HEK293 (cell line): Measurements from ENCODE around the gene SLC35F6.

Experiments used
- CTCF ChIA-PET: fragments of 350-600 bp; formaldehyde crosslinking; extraction: SDS; loops from one replicate; lab custom pipeline; 2021; ENCODE audit warnings: antibody characterized with exemption; lab: Yijun Ruan, JAX
- POLR2A ChIA-PET: fragments of 300-600 bp; formaldehyde crosslinking; extraction: SDS; loops from one replicate; lab custom pipeline; 2020; ENCODE audit warnings: antibody characterized with exemption, inconsistent platforms; lab: Yijun Ruan, JAX
- H3K27ac ChIP-seq: fragments of 200-500 bp; sonication (Bioruptor generic); 2 replicates; pipeline ENCODE4 v1.5.1; 2014; ENCODE audit warnings: low read depth, low read length, control low read depth, inconsistent platforms; ENCODE audit errors: extremely low read depth
- H3K36me3 ChIP-seq, 2 experiments: fragments of 200-500 bp in 1 of 2; sonication (Bioruptor generic) in 1 of 2; 1 replicate in 1 of 2; 2 replicates in 1 of 2; pipeline ENCODE4 v1.5.1; 2014 to 2017; ENCODE audit warnings: inconsistent platforms in 2 of 2, low read length in 2 of 2; ENCODE audit not compliant: control insufficient read depth in 2 of 2, insufficient read depth in 1 of 2
- H3K4me1 ChIP-seq: fragments of 200-500 bp; sonication (Bioruptor generic); 2 replicates; pipeline ENCODE4 v1.5.1; 2014; ENCODE audit warnings: mild to moderate bottlenecking, low read length, inconsistent platforms; ENCODE audit not compliant: control insufficient read depth, insufficient read depth
- H3K4me3 ChIP-seq: 2 replicates; pipeline ENCODE4 v1.5.1; 2011; ENCODE audit warnings: low read depth, mild to moderate bottlenecking, control low read depth, low read length, moderate library complexity
- H3K9me3 ChIP-seq: fragments of 200-500 bp; sonication (Bioruptor generic); 2 replicates; pipeline ENCODE4 v1.5.1; 2014; ENCODE audit warnings: low read depth, low read length, inconsistent platforms; ENCODE audit not compliant: control insufficient read depth, insufficient read depth
- KLF1 ChIP-seq: fragments of 450-650 bp; formaldehyde crosslinking; IDR thresholded peaks from 2 replicates; pipeline ENCODE4 v1.5.1; 2016; ENCODE audit warnings: missing biosample characterization, missing genetic modification characterization
- KLF17 ChIP-seq: fragments of 450-650 bp; formaldehyde crosslinking; IDR thresholded peaks from 2 replicates; pipeline ENCODE4 v1.5.1; 2016; ENCODE audit warnings: missing biosample characterization, missing genetic modification characterization
- MZF1 ChIP-seq: fragments of 450-650 bp; formaldehyde crosslinking; IDR thresholded peaks from 2 replicates; pipeline ENCODE4 v1.5.1; 2017; ENCODE audit warnings: missing biosample characterization, missing genetic modification characterization, borderline replicate concordance
- OSR2 ChIP-seq: fragments of 450-650 bp; formaldehyde crosslinking; IDR thresholded peaks from 2 replicates; pipeline ENCODE4 v1.5.1; 2016; ENCODE audit warnings: missing biosample characterization, missing genetic modification characterization
- SCRT1 ChIP-seq: fragments of 450-650 bp; formaldehyde crosslinking; IDR thresholded peaks from 2 replicates; pipeline ENCODE4 v1.5.1; 2016; ENCODE audit warnings: missing biosample characterization, missing genetic modification characterization, borderline replicate concordance
- SP7 ChIP-seq: fragments of 450-650 bp; formaldehyde crosslinking; IDR thresholded peaks from 2 replicates; pipeline ENCODE4 v1.5.1; 2016; ENCODE audit warnings: missing biosample characterization, missing genetic modification characterization
- WT1 ChIP-seq: fragments of 450-650 bp; formaldehyde crosslinking; IDR thresholded peaks from 2 replicates; pipeline ENCODE4 v1.5.1; 2016; ENCODE audit warnings: missing biosample characterization, missing genetic modification characterization
- ZBTB21 ChIP-seq: fragments of 450-650 bp; formaldehyde crosslinking; IDR thresholded peaks from 2 replicates; pipeline ENCODE4 v1.5.1; 2017; ENCODE audit warnings: missing biosample characterization, missing genetic modification characterization
- ZBTB6 ChIP-seq: fragments of 450-650 bp; formaldehyde crosslinking; IDR thresholded peaks from 2 replicates; pipeline ENCODE4 v1.5.1; 2017; ENCODE audit warnings: missing biosample characterization, missing genetic modification characterization
- ZFP3 ChIP-seq: fragments of 450-650 bp; formaldehyde crosslinking; IDR thresholded peaks from 2 replicates; pipeline ENCODE4 v1.5.1; 2016; ENCODE audit warnings: low read depth, missing biosample characterization, missing genetic modification characterization
- ZNF175 ChIP-seq: fragments of 450-650 bp; formaldehyde crosslinking; IDR thresholded peaks from 2 replicates; pipeline ENCODE4 v1.5.1; 2016; ENCODE audit warnings: missing biosample characterization, missing genetic modification characterization
- ZNF354C ChIP-seq: fragments of 450-650 bp; formaldehyde crosslinking; IDR thresholded peaks from 2 replicates; pipeline ENCODE4 v1.5.1; 2016; ENCODE audit warnings: missing biosample characterization, missing genetic modification characterization, low read depth, borderline replicate concordance
- ZNF426 ChIP-seq: fragments of 450-650 bp; formaldehyde crosslinking; IDR thresholded peaks from 2 replicates; pipeline ENCODE4 v1.5.1; 2017; ENCODE audit warnings: missing biosample characterization, missing genetic modification characterization, mild to moderate bottlenecking, inconsistent platforms, moderate library complexity
- ZNF473 ChIP-seq: fragments of 450-650 bp; formaldehyde crosslinking; IDR thresholded peaks from 2 replicates; pipeline ENCODE4 v1.5.1; 2017; ENCODE audit warnings: missing biosample characterization, missing genetic modification characterization
- ZNF510 ChIP-seq: fragments of 450-650 bp; formaldehyde crosslinking; IDR thresholded peaks from 2 replicates; pipeline ENCODE4 v1.5.1; 2018; ENCODE audit warnings: mild to moderate bottlenecking, missing genetic modification characterization, missing biosample characterization; ENCODE audit not compliant: insufficient replicate concordance
- ZNF514 ChIP-seq: fragments of 450-650 bp; formaldehyde crosslinking; IDR thresholded peaks from 2 replicates; pipeline ENCODE4 v1.5.1; 2016; ENCODE audit warnings: missing biosample characterization, missing genetic modification characterization
- ZNF555 ChIP-seq: fragments of 450-650 bp; formaldehyde crosslinking; conservative IDR thresholded peaks from 2 replicates; pipeline ENCODE4 v1.5.1; 2017; ENCODE audit warnings: missing biosample characterization, mild to moderate bottlenecking, missing genetic modification characterization, inconsistent platforms
- ZNF580 ChIP-seq: fragments of 450-650 bp; formaldehyde crosslinking; IDR thresholded peaks from 2 replicates; pipeline ENCODE4 v1.5.1; 2016; ENCODE audit warnings: missing biosample characterization, missing genetic modification characterization
- ZNF610 ChIP-seq: fragments of 450-650 bp; formaldehyde crosslinking; IDR thresholded peaks from 2 replicates; pipeline ENCODE4 v1.5.1; 2016; ENCODE audit warnings: missing biosample characterization, missing genetic modification characterization, borderline replicate concordance
- ZNF639 ChIP-seq: fragments of 450-650 bp; formaldehyde crosslinking; IDR thresholded peaks from 2 replicates; pipeline ENCODE4 v1.5.1; 2016; ENCODE audit warnings: missing biosample characterization, missing genetic modification characterization
- ZNF664 ChIP-seq: fragments of 450-650 bp; formaldehyde crosslinking; IDR thresholded peaks from 2 replicates; pipeline ENCODE4 v1.5.1; 2016; ENCODE audit warnings: missing biosample characterization, missing genetic modification characterization
- ZNF692 ChIP-seq: fragments of 450-650 bp; formaldehyde crosslinking; IDR thresholded peaks from 2 replicates; pipeline ENCODE4 v1.5.1; 2016; ENCODE audit warnings: missing biosample characterization, missing genetic modification characterization
- ZNF777 ChIP-seq: fragments of 450-650 bp; formaldehyde crosslinking; IDR thresholded peaks from 2 replicates; pipeline ENCODE4 v1.5.1; 2017; ENCODE audit warnings: missing biosample characterization, missing genetic modification characterization, borderline replicate concordance
- ZNF791 ChIP-seq: fragments of 450-650 bp; formaldehyde crosslinking; IDR thresholded peaks from 2 replicates; pipeline ENCODE4 v1.5.1; 2016; ENCODE audit warnings: missing biosample characterization, missing genetic modification characterization
- ZNF792 ChIP-seq: fragments of 450-650 bp; formaldehyde crosslinking; IDR thresholded peaks from 2 replicates; pipeline ENCODE4 v1.5.1; 2016; ENCODE audit warnings: missing biosample characterization, missing genetic modification characterization
- ZSCAN30 ChIP-seq: fragments of 450-650 bp; IDR thresholded peaks from 2 replicates; pipeline ENCODE4 v1.5.1; 2018; ENCODE audit warnings: missing biosample characterization, mild to moderate bottlenecking, missing genetic modification characterization, moderate library complexity
- ZXDB ChIP-seq: fragments of 450-650 bp; formaldehyde crosslinking; IDR thresholded peaks from 2 replicates; pipeline ENCODE4 v1.5.1; 2016; ENCODE audit warnings: missing biosample characterization, missing genetic modification characterization

SLC35F6 gene

GRCh38 chr2:26721115-26722032 lies 42.7 kb upstream of the SLC35F6 start:
- no peak overlapping the region for H3K4me3 ChIP-seq
- peaks cover 6% of the 10 kb centered on the region for H3K4me1 ChIP-seq
- TF ChIP-seq ZNF555 (tag by site-specific recombination) (no peak), WT1 (tag by site-specific recombination) (no peak), ZNF664 (tag by site-specific recombination) (no peak), ZNF175 (tag by site-specific recombination) (no peak), ZNF610 (tag by site-specific recombination) (no peak), SCRT1 (no peak), ZNF692 (no peak), ZNF354C (no peak), ZNF792 (tag by site-specific recombination) (no peak), SP7 (tag by site-specific recombination) (no peak), ZNF580 (tag by site-specific recombination) (no peak), ZBTB6 (tag by site-specific recombination) (peak; percentile 63; the same call in 1 of the 2 replicates), OSR2 (peak; percentile 72)
- H3K9me3 ChIP-seq: no peaks in the 10 kb centered on the region
- POLR2A ChIA-PET: no interaction called here
- H3K27ac ChIP-seq: no peak overlapping the region
- CTCF ChIA-PET: interaction anchor here (0.7 to 3.7 kb wide), 2 partner anchors 24 to 118 kb away, joined by 3 to 13 read pairs; no protein-coding TSS in a partner anchor
- no peaks in the 10 kb centered on the region for H3K36me3 ChIP-seq

- H3K36me3 ChIP-seq: no peaks in the 10 kb centered on the region
- H3K4me1 ChIP-seq: peaks cover 6% of the 10 kb centered on the region
- no peak overlapping the region for H3K4me3 ChIP-seq
- POLR2A ChIA-PET: no interaction called here
- H3K9me3 ChIP-seq: no peaks in the 10 kb centered on the region
- no peak overlapping the region for H3K27ac ChIP-seq
- CTCF ChIA-PET: interaction anchor here (3.7 kb wide), 1 partner anchor 23 kb away, joined by 13 read pairs; no protein-coding TSS in a partner anchor
- TF ChIP-seq ZNF473 (no peak), ZNF791 (no peak), KLF17 (no peak), ZXDB (tag by site-specific recombination) (no peak), ZBTB21 (no peak), MZF1 (no peak), KLF1 (tag by site-specific recombination) (no peak), ZNF510 (tag by site-specific recombination) (no peak), ZFP3 (no peak), ZNF426 (tag by site-specific recombination) (no peak), ZSCAN30 (tag by site-specific recombination) (no peak), ZNF514 (tag by site-specific recombination) (no peak), ZNF777 (no peak), WT1 (tag by site-specific recombination) (no peak), ZNF639 (tag by site-specific recombination) (no peak)
These were observed 41.8 kb upstream of the SLC35F6 start for GRCh38 chr2:26722328-26722727.
